Cortex of kidney (tissue), 1 donor: Measurements from ENCODE around the gene CIZ1.

Source experiments
- DNase-seq: peaks from one replicate; lab custom pipeline; 2025; lab: John Stamatoyannopoulos, UW

Gene CIZ1

DNA sequence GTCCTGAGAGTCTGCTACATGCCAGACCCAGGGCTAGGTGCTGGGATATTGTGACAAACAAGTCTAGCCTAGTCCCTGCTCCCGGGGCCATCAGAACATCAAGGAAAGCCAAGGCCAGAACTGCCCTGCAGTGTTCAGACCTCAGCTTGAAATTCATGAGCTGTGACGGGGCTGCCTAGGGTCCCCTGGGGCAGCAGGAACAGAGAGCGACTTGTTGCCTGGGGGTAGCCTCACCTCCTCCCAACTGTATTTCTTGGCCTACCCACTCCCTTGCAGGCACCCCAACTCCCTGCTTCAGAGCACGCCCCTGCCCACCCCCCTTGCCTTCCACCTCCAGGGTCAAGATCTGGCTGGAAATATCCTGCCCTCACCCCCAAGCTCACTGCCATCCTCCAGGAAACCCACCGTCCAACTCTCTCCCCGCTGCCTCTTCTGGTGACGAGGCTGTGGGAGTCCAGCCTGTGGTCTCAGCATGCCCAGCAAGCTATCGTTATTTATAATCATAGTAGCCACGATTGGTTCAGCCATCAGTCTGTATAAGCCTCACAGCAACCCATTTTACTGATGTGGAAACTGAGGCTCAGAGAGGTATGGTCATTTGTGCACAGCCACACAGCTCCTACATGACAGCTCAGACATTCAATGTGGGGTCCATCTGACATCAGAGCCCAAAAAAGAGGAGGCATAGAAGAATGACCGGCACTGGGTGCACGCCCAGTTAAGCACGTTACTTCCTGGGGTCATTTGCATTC is 22.6 kb upstream of the CIZ1 start:
- no peak for DNase-seq

DNA sequence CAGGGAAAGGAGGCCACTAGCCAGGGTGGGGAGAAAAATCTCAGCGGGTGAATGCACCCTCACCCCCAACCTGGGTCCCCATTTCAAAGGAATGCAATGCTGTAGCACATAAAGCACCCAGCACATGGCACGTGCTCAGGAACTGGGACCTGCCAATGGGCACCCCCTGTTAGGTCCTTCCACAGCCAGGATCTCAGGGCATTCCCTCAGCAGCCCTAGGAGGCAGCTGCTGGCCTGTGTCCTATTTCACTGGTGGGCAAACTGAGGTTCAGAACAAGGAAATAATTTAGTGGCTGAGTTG is 20.6 kb upstream of the CIZ1 start:
- no peak for DNase-seq

DNA sequence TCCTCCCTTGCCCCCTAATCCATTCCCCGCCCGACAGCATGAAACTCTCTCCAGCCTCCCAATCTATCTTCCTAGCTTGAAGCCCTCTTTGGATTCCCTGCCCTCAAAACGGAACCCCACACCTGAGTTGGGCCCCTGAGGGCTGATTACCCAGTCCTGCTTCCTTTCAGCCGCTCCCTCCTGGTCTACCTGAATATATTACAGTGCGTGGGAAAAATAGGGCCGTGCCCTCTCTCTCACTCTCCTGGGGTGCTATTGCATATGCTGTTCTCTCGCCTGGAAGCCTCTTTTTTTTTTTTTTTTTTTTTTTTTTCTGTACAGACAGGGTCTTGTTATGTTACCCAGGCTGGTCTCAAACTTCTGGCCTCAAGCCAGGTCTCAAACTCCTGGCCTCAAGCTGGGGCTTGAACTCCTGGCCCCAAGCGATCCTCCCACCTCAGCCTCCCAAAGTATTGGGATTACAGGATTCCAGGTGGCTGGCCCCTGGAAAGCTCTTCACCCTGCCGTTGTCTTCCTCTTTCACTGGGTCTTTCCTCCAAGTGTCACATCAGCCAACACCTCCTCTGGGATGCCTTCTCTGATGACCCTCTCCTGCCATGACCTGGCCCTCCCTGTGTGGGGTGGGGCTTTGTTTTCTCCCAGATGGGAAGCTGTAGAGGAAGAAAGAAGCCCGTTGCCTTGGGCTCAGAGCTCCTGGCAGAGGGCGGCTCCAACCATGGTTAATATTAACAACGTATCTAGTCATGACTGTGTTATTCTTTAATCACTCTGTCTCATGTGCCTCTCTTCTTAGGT is 20.0 kb upstream of the CIZ1 start:
- DNase-seq, result no peak

DNA sequence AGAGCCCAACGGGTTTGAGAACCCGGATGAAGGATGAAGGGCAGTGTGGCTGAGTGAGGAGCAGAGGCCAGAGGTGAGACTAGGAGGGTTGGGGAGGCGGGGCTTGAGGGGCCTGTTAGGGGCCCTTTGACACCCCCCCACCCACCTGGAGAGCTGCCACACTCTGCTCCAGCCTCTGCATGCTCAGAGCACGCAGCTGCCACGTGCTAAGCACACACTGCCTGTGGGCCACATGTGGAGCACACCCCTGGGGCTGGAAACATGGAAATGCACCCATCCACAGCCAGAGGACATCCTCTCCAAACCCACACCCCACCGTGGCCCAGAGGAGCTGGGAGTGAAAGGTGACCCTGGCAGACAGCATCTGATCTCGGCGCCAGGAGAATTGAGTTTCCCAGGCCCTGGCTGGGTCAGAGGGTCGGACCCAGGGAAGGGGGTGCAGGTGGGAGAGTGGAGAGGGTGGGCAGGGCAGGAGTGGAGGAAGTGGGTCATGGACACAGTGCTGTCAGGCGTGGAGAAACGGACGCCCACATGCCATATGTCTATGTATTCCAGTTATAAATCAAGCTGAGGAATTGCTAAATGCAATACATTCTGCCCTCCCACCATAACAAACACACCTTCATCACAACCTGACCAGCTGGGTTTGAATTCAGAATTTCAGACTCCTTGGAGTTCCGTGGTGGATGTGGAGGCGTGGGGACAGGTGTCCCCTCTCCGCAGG is 17.7 kb upstream of the CIZ1 start:
- no peak for DNase-seq

DNA sequence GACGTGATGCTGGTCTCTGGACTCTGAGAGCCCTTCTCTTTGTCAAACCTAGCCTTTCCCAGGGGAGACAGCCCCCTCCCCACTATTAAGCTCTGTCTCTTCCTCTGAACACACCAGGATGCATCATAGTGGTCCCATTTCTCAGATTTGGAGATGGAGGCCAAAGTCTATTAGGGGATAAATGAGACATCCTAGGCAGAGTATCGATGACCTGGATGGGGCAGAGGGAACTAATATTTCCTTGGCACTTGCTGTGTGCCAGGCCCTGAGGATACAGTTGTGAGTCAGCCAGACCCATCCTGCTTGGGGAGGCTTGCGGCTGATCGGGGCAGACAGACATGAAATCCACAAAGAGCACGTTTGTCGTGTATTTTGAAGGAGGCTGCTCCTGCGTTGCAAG is 17.0 kb upstream of the CIZ1 start:
- no peak for DNase-seq

DNA sequence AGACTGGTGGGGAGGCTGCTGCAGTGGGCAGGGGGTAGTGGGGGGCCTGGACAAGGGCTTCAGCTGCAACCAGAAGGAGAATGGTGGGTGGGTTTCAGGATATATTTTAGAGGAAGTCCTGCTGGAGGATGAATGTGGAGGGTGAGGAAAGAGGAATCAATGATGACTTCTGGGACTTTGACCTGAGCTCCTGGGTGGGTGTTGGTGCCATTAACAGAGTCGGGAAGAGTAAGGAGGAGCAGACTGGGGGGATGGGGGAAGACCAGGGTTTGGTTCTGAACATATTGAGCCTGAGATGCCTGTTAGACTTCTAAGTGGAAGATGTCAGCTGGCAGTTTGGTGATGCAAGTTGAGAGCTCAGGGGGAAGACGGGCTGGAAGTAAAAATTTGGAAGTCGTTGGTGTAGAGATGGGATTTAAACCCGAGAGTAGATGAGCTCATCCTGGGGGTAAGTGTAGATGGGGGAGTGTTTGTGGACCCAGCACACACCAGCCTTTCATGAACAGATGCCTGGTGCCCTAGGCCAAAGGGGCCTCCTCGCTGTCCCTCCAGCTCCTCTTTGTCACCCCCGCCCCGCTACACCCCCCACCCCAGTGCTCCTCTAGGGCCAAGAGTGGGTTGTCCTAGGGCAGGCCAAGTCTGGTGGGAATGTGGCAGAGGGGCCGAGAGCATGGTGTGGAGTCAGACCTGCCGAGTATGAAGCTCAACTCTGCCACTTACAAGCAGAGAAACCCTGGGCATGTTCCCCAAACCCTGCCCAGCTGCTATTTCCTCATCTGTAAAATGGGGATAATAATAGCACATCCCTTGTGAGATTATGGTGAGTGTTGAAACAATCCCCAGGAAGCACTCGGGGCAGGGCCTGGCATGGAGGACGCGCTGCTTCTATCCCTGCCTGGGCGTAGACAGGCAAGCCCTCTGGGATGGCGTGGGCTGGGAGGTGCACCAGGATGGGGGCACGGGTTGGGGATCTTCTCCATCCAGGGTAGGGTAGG is 15.8 kb upstream of the CIZ1 start:
- DNase-seq, result no peak

DNA sequence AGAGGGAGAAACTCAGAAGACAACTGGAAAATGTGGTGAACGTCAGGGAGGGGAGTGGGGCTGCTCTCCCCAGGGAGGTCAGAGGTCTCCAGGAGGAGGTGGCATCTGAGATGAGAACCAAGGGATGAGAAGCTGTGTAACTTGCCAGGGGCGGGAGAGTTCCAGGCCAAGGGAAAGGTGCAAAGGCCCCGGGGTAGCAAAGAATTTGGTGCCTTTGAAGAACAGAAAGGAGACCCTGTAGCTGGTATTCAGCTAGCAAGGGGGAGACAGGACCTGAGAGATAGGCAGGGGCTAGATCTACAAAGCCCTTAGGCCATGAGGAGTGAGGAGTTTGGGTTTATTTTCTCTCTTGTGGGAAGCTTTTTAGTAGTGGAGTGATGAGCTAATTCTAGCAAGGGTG is 15.1 kb upstream of the CIZ1 start:
- DNase-seq, result no peak

DNA sequence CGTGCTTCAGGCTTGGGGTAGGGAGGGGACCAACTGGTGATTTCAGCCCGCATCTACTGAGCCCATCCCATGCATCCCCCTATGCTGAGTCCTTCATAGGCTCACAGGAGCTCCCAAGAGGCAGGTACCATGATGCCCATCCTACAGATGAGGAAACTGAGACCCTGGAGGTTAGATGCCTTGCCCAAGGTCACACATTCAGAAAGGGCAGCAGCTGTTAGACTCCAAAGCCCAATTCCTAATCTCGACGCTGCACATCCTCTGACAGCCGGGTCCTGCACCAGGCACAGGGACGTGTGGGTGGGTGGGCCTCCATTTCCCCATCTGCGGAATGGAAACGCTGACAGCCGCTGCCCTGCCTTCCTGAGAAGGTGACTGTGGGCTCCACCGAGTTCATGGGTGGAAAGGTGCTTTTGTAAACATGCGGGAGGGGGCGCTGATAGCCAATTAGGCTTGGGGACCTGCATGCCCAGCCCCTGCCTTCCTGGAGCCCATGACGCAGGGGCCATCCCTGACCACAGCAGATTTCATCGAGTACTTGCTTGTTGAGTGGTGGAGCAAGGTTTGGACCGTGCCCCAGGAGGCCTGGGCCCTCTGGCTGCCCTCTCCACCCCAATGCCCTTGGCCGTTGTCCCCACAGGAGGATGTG is 14.0 kb upstream of the CIZ1 start:
- no peak for DNase-seq

DNA sequence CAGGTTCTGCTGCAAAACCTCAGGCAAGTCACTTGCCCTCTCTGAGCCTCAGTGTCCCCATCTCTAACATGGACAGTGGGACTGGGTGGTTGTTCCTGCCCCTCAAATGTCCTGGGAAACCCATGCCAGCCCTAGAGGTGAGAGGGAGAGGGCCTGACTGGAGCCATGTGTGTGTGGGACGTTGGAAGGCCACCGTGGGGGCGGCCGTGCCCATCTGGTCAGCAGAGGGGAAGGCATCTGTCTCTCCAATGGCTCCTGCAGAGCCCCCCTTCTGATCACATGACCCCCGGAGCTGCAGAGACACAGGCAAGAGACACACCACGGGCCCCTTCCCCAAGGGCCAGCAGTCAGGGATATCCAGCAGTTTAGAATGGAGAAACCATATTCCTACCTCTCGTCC is 13.5 kb upstream of the CIZ1 start:
- DNase-seq, result no peak

DNA sequence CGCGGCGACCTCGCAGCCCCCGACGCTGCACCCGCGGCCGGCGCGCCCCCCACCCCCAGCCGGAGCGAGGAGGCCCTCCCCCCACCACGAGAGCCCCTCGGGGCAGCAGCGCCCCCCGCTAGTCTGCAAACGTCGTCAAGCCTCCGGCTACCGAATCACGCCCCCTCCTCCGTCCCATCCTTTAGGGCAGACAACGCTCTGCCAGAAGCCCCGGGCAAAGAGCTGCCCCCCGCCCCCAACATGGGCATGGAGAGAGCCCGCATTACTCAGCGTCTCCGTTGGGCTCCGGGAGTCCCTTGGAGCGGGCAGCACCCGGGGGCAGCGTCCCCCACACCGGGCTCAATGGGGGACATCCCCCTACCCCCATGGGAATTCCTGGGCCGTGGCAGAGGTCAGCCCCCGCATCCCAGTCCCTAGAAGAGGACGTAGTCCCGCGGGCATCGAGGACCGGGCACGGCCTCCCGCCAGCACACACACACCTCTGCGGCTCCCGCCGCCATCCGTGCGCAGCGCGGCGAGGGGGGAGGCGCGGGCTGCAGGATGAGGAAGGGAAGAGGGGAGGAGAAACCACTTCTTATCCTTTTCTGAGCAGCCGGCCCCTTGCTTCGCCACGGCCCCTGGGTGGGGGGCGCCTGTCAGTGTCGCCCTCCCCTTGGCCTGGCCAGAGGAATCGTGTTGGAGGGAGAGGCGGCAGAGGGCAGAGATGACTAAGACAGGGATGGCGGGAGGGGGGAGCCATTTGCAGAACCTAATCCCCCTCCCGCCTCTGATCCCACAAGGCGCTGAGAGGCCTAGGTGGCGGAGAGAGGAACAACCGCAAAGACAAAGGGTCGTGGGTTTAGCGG is 12.6 kb upstream of the CIZ1 start:
- DNase-seq, result no peak

DNA sequence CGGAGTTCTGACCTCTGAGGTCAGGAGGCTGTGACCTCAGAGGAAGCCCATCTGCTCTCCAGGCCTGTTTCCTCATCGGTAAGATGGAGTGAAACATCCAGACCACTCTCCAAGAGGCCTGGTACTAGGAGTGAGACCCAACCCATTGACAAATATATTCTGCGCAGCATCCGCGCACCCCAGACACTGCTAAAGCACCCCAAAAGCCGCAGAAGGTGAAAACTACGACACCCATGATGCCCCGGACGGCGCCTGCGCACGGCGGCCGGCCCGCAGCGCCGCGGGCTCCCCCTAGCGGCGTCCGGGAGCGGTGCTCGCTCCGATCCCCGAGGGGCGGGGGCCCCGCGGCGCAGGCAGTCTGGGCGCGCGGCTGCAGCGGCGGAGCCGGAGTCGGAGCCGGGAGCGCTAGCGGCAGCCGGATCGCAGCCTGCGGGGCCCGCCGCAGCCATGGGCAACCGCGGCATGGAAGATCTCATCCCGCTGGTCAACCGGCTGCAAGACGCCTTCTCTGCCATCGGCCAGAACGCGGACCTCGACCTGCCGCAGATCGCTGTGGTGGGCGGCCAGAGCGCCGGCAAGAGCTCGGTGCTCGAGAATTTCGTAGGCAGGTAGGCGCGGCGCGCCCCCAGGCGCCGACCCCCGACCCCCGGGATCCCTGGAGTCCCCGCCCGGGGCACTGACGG is 11.8 kb upstream of the CIZ1 start, which contains the start of gene DNM1:
DNM1 (plus strand) TSS at position 356 of the 683 bp plus-strand sequence; CDS start at position 448, 92 bp downstream.
- DNase-seq, result no peak

DNA sequence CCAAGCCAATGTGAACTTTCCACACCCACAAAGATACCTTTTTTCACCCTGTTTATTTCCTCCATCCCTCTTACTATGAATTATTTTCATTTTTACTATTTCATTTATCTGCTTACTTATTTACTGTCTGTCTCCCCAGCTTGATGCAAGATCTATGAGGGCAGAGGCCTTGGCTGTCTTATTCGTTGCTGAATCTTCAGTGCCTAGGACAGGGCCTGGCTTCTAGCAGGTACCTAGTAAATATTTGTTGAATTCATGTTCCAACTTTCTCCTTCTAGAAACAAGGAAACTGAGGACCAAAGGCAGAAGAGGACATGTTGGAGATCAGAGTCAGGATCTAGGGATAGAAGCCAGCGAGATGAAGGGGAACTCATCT is 11.3 kb upstream of the CIZ1 start:
- DNase-seq, result no peak

DNA sequence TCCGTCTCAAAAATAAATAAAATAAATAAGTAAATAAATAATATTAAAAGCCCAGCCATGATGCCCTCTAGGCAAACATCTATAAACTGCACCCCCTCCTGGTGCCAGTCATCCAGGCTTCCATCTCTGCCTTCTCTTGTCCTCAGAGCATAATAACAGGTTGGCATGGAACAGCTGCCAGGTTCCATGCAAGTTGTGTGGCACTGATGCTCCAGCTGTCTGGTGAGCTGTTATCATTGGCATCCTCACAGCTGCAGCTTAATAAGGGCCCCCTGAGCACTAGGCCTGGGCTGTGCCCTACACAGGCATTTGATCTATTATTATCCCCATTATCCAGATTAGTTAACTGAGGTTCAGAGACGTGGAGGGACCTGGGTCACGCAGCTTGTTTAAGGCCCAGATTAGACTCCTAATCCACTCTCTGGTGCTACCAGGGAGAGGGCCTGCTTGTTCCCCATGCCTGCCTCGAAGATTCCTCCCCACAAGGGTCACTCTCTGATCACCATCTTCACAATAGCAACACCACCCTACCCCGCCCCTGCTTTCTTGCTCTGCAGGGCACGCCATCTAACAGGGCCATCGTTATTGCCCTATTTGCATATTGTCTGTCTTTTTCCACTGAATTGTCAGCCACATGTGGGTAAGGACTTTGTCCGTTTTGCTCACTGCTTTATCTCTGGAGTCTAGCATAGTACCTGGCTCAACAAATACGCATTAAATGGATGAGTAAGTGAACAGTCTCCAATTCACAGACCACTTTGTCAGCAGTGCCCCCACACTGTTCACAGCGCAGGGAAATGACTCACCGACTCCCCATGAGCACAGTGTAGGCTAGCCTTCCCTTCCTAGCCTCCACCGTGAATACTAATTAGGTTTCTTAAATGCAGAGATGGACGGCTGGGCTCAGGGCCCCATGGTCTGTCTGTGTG is 10.3 kb upstream of the CIZ1 start:
- no peak for DNase-seq

DNA sequence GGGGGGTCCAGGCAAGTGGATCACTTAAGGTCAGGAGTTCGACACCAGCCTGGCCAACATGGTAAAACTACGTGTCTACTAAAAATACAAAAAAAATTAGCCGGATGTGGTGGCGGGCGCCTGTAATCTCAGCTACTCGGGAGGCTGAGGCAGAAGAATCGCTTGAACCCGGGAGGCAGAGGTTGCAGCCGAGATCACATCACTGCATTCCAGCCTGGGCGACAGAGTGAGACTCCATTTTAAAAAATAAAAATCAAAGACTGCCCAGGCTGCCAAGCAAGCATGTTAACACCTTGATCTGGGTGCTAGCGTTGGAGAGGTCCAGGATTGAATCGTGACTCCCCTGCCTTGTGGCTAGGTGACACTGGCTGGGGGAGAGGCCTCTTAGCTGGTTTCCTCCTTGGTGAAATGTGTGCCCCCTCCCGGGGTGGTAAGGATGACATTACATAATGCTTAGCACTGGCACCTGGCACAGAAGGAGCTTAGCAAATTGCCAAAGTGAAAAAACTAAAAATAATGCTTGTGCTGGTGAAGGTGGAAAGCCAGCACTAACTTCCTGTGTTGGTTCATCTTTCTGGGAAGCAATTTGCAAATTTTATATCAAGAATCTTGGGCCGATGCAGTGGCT is 2.2 kb upstream of the CIZ1 start:
- no peak for DNase-seq

DNA sequence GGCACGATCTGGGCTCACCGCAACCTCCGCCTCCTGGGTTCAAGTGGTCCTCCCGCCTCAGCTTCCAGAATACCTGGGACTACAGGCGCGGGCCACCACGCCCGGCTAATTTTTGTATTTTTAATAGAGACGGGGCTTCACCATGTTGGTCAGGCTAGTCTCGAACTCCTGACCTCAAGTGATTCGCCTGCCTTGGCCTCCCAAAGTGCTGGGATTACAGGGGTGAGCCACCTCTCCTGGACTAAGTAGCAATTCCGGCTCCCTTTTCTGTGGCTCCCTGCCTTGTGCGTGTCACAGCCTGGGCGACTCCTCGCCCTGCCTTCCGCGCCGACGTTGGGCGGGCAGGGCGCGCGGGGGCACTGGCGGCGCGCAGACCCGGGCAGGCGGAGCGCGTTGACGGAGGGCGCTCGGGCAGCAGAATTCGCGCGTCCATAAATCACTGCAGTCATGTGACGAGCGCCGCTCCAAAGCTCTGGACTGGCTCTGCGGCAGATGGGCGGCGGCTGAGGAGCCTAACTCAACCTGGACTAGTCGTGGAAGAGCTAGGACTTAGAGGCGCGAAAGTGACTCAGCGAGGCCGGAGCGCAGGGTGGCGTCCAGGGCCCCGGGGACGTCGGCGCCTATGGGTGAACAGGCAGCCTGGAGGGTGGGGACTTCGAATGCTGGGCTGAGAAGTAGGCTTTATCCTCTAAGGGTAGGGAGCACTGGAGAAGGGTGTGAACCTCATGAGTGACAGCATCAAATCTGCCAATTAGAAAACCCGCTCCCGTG is 1.4 kb upstream of the CIZ1 start:
- DNase-seq, result no peak

DNA sequence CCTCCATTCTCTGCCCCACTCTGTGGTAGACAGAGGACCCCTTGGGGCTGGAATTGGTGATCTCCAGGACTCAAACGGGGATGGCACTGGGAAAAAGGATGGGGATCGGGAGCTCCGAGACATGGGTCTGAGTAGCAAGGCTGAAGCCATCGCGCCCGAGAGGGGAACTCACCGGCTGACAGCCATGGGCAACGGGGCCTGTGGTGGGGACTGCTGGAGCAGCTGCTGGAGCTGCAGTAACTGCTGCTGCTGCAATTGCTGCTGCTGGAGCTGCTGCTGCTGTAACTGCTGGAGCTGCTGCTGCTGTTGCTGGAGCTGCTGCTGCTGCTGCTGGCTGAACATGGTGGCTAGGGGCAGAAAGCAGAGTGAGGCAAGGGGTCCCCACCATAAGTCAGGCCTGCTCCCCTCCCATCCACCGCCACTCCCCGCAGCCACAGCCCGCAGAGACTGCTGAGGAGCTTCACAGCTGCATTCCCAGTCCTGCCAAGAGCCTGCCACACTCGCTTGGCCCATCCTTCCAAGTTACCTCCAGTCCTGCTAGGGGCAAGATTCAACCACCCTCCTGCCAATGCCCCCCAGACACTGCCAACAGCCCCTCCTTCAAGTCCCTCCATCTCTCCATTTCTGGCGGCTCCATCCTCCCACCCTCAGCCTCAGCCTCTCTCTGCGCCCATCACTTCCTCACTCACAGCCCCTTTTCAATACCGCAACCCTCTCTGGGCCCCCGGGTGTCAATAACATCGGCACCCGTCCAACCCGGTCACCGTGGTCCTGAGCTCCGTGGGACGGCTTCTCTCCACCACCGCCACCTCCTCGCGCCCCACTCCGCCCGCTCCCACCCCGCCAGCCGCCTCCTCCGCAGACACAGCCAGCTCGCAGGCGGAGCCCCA is 611 bp downstream of the CIZ1 start:
- DNase-seq, result no peak
